Prostate gland (tissue), 2 donors: ENCODE data around the gene RRN3. TPM values are rescaled to one million over a fixed set of nuclear protein-coding genes. Genes with fewer than 3 reads are reported as not detected.
"Not testable (repeated sequence)": the region's sequence is repeated elsewhere in the genome, so short reads cannot be mapped to it uniquely, and the experiment has no call there.

Experiments
- DNase-seq: peaks from one replicate; pipeline ENCODE4 v3.0.0-alpha.2; 2019; ENCODE audit warnings: low spot score
- H3K27ac ChIP-seq, 2 donors: fragments of 200-600 bp; sonication (generic); 2 replicates each; pipeline ENCODE4 v1.5.1; 2017 to 2019
- H3K27me3 ChIP-seq: fragments of 200-600 bp; sonication (generic); replicated peaks from 2 replicates; pipeline ENCODE4 v1.5.1; 2019; ENCODE audit not compliant: insufficient read depth
- H3K36me3 ChIP-seq, 2 donors: fragments of 200-600 bp; sonication (generic); 1 replicate in 1 of 2; 2 replicates in 1 of 2; pipeline versions ENCODE4 v1.5.1 to v1.8.1; 2017 to 2019
- H3K4me1 ChIP-seq: fragments of 200-600 bp; sonication (generic); replicated peaks from 2 replicates; pipeline ENCODE4 v1.5.1; 2019
- H3K4me3 ChIP-seq, 2 donors: fragments of 200-600 bp; sonication (generic); 2 replicates each; pipeline ENCODE4 v1.5.1; 2017 to 2019
- H3K9me3 ChIP-seq: fragments of 200-600 bp; sonication (generic); 2 replicates; pipeline ENCODE4 v1.5.1; 2017
- CTCF ChIP-seq, 4 experiments: fragments of 200-600 bp in 2 of 4; fragments of 450-650 bp in 2 of 4; sonication (generic) in 2 of 4; IDR thresholded peaks; 1 replicate in 3 of 4; 2 replicates in 1 of 4; pipeline ENCODE4 v1.5.1; 2016 to 2019; ENCODE audit warnings: antibody characterized with exemption in 4 of 4, mild to moderate bottlenecking in 2 of 4, moderate library complexity in 2 of 4
- POLR2A ChIP-seq: fragments of 450-650 bp; IDR thresholded peaks from one replicate; pipeline ENCODE4 v1.6.1; 2016; ENCODE audit warnings: antibody characterized with exemption, mild to moderate bottlenecking
- POLR2AphosphoS5 ChIP-seq: sonication (generic); formaldehyde crosslinking; IDR thresholded peaks from one replicate; pipeline ENCODE4 v1.6.1; 2017; ENCODE audit warnings: antibody characterized with exemption
- WGBS: methylation state at CpG from one replicate; pipeline ENCODE4 v1.1.5; 2018; 5-methylcytosine and 5-hydroxymethylcytosine counted together
- intact Hi-C: fragments of 100-400 bp; cut with DNase I; formaldehyde crosslinking; loops from one replicate; pipeline ENCODE4 v1.14.2; 2022
- total RNA-seq, 2 donors: library from RNA; depleted of rRNA; stranded (reverse); fragments of >200 nt; gene quantifications; one replicate each; pipeline ENCODE4 v1.1.0, GENCODE V29; 2016

Gene RRN3, protein sequence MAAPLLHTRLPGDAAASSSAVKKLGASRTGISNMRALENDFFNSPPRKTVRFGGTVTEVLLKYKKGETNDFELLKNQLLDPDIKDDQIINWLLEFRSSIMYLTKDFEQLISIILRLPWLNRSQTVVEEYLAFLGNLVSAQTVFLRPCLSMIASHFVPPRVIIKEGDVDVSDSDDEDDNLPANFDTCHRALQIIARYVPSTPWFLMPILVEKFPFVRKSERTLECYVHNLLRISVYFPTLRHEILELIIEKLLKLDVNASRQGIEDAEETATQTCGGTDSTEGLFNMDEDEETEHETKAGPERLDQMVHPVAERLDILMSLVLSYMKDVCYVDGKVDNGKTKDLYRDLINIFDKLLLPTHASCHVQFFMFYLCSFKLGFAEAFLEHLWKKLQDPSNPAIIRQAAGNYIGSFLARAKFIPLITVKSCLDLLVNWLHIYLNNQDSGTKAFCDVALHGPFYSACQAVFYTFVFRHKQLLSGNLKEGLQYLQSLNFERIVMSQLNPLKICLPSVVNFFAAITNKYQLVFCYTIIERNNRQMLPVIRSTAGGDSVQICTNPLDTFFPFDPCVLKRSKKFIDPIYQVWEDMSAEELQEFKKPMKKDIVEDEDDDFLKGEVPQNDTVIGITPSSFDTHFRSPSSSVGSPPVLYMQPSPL
- total RNA-seq: 10 to 100 TPM; 34.7 to 37.9 TPM

GRCh38 chr16:15093955-15094827, at the start of gene RRN3:
Gene RRN3, minus strand, starts transcription at chr16:15094272. Its CDS starts 39 bp downstream, at chr16:15094233.
- intact Hi-C loops, H3K9me3 ChIP-seq, H3K4me1 ChIP-seq, H3K27me3 ChIP-seq, H3K36me3 ChIP-seq: not testable (repeated sequence)
- peak within 1 kb of the TSS; percentile 50 to 79 for H3K27ac ChIP-seq
- TF ChIP-seq POLR2AphosphoS5 (peak; percentile 95), POLR2A (peak; percentile 63), CTCF (IDR thresholded peaks at IDR 0.05) (peak in 1 of 4 experiments; percentile 7)
- peak within 1 kb of the TSS; percentile 44 to 54 for H3K4me3 ChIP-seq
- peak; percentile 91 for DNase-seq
- WGBS: 5% methylated on average over 45 of the region's 56 CpGs

DNA sequence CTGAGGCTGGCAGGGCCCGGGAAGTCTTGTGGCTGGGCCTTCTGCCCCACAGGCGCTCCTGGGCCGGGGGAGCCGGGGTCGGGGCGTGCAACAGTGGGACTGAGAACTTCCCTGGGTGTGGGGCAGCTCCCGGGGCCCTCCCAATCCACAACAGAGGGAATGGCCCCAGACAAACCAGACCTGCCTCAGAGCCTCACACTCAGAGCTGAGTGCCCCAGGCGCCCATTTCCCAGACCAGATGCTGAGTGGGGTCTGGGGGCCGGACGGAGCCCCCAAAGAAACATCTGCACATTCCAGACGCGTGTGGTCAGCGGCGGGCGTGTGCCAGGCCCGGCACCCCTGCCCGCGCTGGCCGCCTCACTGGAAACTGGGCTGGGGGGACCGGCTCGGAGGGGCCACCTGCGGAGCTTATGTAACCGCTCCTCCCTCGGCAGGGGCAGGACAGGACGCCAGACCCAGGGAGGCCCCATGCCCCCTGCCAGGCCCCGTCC, 49.6 kb upstream of the RRN3 start:
- H3K36me3 ChIP-seq, H3K4me3 ChIP-seq, intact Hi-C loops: not testable (repeated sequence)

GRCh38 chr16:15142891-15143600, 49.0 kb upstream of the RRN3 start:
- H3K9me3 ChIP-seq, H3K36me3 ChIP-seq, H3K4me3 ChIP-seq, H3K27me3 ChIP-seq, DNase-seq, H3K4me1 ChIP-seq, intact Hi-C loops: not testable (repeated sequence)
- 67% methylated on average over 1 of the region's 26 CpGs for WGBS
- H3K27ac ChIP-seq: peak overlapping the region; percentile 72 to 79

More for the DNA sequence above, 49.6 kb upstream of the RRN3 start:
- peak overlapping the region; percentile 72 to 79 for H3K27ac ChIP-seq
- DNase-seq, H3K27me3 ChIP-seq, H3K4me1 ChIP-seq, H3K9me3 ChIP-seq: not testable (repeated sequence)
- WGBS: 35% methylated on average over 23 of the region's 26 CpGs

- H3K4me1 ChIP-seq, intact Hi-C loops, DNase-seq, H3K27me3 ChIP-seq, H3K9me3 ChIP-seq, H3K36me3 ChIP-seq, H3K4me3 ChIP-seq: not testable (repeated sequence)
- WGBS: 55% methylated on average over 9 of the region's 27 CpGs
- peak overlapping the region in 1 of 2 donors; percentile 41 for H3K27ac ChIP-seq
Measured at GRCh38 chr16:15142107-15142890, 48.2 kb upstream of the RRN3 start.

GRCh38 chr16:15141586-15141985, 47.5 kb upstream of the RRN3 start:
- DNase-seq: no peak
- Histone ChIP-seq H3K9me3 (no peaks in the 10 kb centered on the region), H3K27ac (peak overlapping the region in 1 of 2 donors; percentile 41), H3K4me3 (no peak overlapping the region), H3K4me1 (peaks cover 10% of the 10 kb centered on the region), H3K27me3 (no peaks in the 10 kb centered on the region), H3K36me3 (no peaks in the 10 kb centered on the region)
- TF ChIP-seq CTCF (IDR thresholded peaks at IDR 0.05) (no peak), POLR2A (no peak), POLR2AphosphoS5 (no peak)
- intact Hi-C loops: no loop called here
- WGBS: 89% methylated on average over 7 of the region's 15 CpGs

- H3K4me1 ChIP-seq, H3K9me3 ChIP-seq, H3K4me3 ChIP-seq, intact Hi-C loops, H3K36me3 ChIP-seq, H3K27me3 ChIP-seq, DNase-seq: not testable (repeated sequence)
- H3K27ac ChIP-seq: peak overlapping the region; percentile 27 to 46
- WGBS: 49% methylated on average over 29 of the region's 30 CpGs
Measured at GRCh38 chr16:15140444-15141365, 46.6 kb upstream of the RRN3 start.

- H3K4me3 ChIP-seq, intact Hi-C loops, DNase-seq, H3K9me3 ChIP-seq, H3K36me3 ChIP-seq, H3K27ac ChIP-seq, H3K4me1 ChIP-seq, H3K27me3 ChIP-seq: not testable (repeated sequence)
- WGBS: 54% methylated on average over 7 of the region's 15 CpGs
Measured at GRCh38 chr16:15137514-15137913, 43.4 kb upstream of the RRN3 start.
